ENCODE data around the gene C5AR2.

- TF ChIP-seq CTCF (conservative IDR thresholded peaks at IDR 0.05) = no peak; the same call in 1 of the 2 replicates
- TF ChIP-seq ZFX (IDR thresholded peaks at IDR 0.05) = no peak
Observed at GRCh38 chr19:47357788-47358680, 26.1 kb downstream of the C5AR2 start.
